ENCODE measurements around the gene HSD17B2. TPM values are rescaled to one million over a fixed set of nuclear protein-coding genes. Genes with fewer than 3 reads are reported as not detected.

The HSD17B2 gene
- total RNA-seq, 1 experiment from 2014 or later: 3.1 TPM

DNA sequence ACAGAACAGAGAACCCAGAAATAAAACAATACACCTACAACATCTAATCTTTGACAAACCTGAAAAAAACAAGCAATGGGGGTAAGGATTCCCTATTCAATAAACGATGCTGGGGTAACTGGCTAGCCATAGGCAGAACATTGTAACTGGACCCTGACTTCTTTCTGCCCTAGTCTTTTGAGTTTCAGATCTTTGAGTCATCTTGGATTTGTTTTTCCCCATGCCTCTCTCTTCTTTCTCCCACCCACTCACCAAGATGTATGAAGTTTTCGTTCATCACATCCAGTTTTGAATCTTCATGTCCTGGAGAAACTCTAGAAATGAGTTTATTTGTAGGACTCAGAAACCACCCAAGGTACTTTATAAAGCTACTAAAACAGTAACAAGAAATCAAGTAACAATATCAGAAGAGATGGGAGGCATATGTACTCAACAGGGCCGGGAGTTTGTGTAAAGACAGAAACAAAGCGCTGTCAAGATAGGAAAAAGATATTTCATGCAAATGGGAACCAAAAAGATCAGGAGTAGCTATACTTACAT lies 39.0 kb downstream of the HSD17B2 start:
- Histone ChIP-seq H3K36me3 (ENCODE audit: low read depth, low read length) (no peaks in the 10 kb centered on the region), H3K27me3 (ENCODE audit: low read length) (no peaks in the 10 kb centered on the region), H4K20me1 (ENCODE audit: low read length) (no peaks in the 10 kb centered on the region), H3K9me3 (ENCODE audit: low read length) (no peaks in the 10 kb centered on the region), H3K4me1 (ENCODE audit: insufficient read depth, low read length) (peaks cover 3% of the 10 kb centered on the region; the same call in 1 of the 2 replicates), H3K4me3 (ENCODE audit: low read length) (no peak overlapping the region), H3F3A (ENCODE audit: low read length, unreplicated experiment) (no peaks in the 10 kb centered on the region), H3K27ac (ENCODE audit: low read length) (no peak overlapping the region), H3K79me2 (ENCODE audit: low read length) (no peaks in the 10 kb centered on the region), H3K9ac (ENCODE audit: low read length) (no peak overlapping the region), H3K4me2 (ENCODE audit: low read length) (no peak overlapping the region), H2AFZ (ENCODE audit: low read length) (no peak overlapping the region), H3K9me2 (replicated peaks; ENCODE audit: low read length) (no peaks in the 10 kb centered on the region)
- ATAC-seq (no peak), DNase-seq (no peak)
- intact Hi-C loops (cut with micrococcal nuclease): no loop called here
- CTCF ChIA-PET: no interaction called here
- TF ChIP-seq EZH2phosphoT487 (IDR thresholded peaks at IDR 0.05; ENCODE audit: borderline replicate concordance, low read length): no peak
- TF ChIP-seq, protein P1, sequence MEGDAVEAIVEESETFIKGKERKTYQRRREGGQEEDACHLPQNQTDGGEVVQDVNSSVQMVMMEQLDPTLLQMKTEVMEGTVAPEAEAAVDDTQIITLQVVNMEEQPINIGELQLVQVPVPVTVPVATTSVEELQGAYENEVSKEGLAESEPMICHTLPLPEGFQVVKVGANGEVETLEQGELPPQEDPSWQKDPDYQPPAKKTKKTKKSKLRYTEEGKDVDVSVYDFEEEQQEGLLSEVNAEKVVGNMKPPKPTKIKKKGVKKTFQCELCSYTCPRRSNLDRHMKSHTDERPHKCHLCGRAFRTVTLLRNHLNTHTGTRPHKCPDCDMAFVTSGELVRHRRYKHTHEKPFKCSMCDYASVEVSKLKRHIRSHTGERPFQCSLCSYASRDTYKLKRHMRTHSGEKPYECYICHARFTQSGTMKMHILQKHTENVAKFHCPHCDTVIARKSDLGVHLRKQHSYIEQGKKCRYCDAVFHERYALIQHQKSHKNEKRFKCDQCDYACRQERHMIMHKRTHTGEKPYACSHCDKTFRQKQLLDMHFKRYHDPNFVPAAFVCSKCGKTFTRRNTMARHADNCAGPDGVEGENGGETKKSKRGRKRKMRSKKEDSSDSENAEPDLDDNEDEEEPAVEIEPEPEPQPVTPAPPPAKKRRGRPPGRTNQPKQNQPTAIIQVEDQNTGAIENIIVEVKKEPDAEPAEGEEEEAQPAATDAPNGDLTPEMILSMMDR (conservative IDR thresholded peaks at IDR 0.05; ENCODE audit: low read depth, low read length): no peak
- BruUV-seq (replicated peaks): no TSS peak
- POLR2A ChIA-PET (ENCODE audit: unreplicated experiment): no interaction called here

DNA sequence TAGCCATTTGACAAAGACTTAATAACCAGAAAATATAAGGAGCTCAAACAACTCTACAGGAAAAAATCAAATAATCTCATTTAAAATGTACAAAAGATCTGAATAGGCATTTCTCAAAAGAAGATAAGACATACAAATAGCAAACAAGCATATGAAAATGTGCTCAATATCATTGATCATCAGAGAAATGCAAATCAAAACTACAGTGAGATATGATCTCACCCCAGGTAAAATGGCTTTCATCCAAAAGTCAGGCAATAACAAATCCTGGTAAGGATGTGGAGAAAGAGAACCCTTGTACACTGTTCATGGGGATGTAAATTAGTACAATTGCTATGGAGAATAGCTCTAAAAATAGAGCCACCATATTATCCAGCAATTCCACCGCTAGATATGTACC lies 43.1 kb downstream of the HSD17B2 start:
- POLR2A ChIA-PET (ENCODE audit: unreplicated experiment): no interaction called here
- Histone ChIP-seq H3K4me1 (ENCODE audit: insufficient read depth, low read length) (peaks cover 8% of the 10 kb centered on the region; the same call in 1 of the 2 replicates), H3K9ac (ENCODE audit: low read length) (no peak overlapping the region), H2AFZ (ENCODE audit: low read length) (no peak overlapping the region), H3K9me2 (replicated peaks; ENCODE audit: low read length) (no peaks in the 10 kb centered on the region), H3K27me3 (ENCODE audit: low read length) (no peaks in the 10 kb centered on the region), H3K79me2 (ENCODE audit: low read length) (no peaks in the 10 kb centered on the region), H4K20me1 (ENCODE audit: low read length) (no peaks in the 10 kb centered on the region), H3K4me3 (ENCODE audit: low read length) (no peak overlapping the region), H3F3A (ENCODE audit: low read length, unreplicated experiment) (no peaks in the 10 kb centered on the region), H3K4me2 (ENCODE audit: low read length) (no peak overlapping the region), H3K36me3 (ENCODE audit: low read depth, low read length) (no peaks in the 10 kb centered on the region), H3K9me3 (ENCODE audit: low read length) (no peaks in the 10 kb centered on the region), H3K27ac (ENCODE audit: low read length) (no peak overlapping the region)
- no TSS peak for BruUV-seq (replicated peaks)
- ATAC-seq (no peak), DNase-seq (no peak)
- intact Hi-C loops (cut with micrococcal nuclease): no loop called here
- CTCF ChIA-PET: no interaction called here
- no peak for TF ChIP-seq EZH2 (IDR thresholded peaks at IDR 0.05; ENCODE audit: low read length, unreplicated experiment)
- TF ChIP-seq EZH2phosphoT487 (IDR thresholded peaks at IDR 0.05; ENCODE audit: borderline replicate concordance, low read length): no peak
- TF ChIP-seq, protein P1 (conservative IDR thresholded peaks at IDR 0.05; ENCODE audit: low read depth, low read length): no peak

DNA sequence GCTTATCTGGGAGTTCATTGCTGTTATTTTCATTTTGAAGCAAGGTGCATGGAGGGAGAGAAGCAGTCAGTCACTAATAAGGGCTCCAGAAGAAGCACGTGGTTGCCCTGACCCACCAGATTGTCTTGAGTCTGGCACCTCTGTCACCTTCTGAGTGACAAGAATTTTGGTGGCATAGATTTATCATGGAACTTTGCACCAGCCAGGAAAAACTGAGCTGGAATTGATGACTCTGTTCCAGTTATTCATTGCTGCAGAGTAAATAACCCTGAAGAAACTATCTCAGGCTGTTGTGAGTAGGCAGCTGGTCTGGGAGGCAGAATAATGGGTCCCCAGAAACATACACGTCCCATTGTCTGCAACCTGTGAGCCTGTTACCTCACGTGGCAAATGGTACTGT lies 44.8 kb downstream of the HSD17B2 start:
- no TSS peak for BruUV-seq (replicated peaks)
- no peak for ATAC-seq

More for the DNA sequence above, 44.8 kb downstream of the HSD17B2 start:
- Histone ChIP-seq H3K79me2 (ENCODE audit: low read length) (no peaks in the 10 kb centered on the region), H4K20me1 (ENCODE audit: low read length) (no peaks in the 10 kb centered on the region), H2AFZ (ENCODE audit: low read length) (no peak overlapping the region), H3F3A (ENCODE audit: low read length, unreplicated experiment) (no peaks in the 10 kb centered on the region), H3K9me2 (replicated peaks; ENCODE audit: low read length) (no peaks in the 10 kb centered on the region), H3K9me3 (ENCODE audit: low read length) (no peaks in the 10 kb centered on the region), H3K27ac (ENCODE audit: low read length) (no peak overlapping the region), H3K27me3 (ENCODE audit: low read length) (no peaks in the 10 kb centered on the region), H3K9ac (ENCODE audit: low read length) (no peak overlapping the region), H3K4me3 (ENCODE audit: low read length) (no peak overlapping the region), H3K36me3 (ENCODE audit: low read depth, low read length) (no peaks in the 10 kb centered on the region), H3K4me1 (ENCODE audit: insufficient read depth, low read length) (peaks cover 9% of the 10 kb centered on the region; the same call in 1 of the 2 replicates), H3K4me2 (ENCODE audit: low read length) (no peak overlapping the region)
- TF ChIP-seq, protein P1 (conservative IDR thresholded peaks at IDR 0.05; ENCODE audit: low read depth, low read length): no peak
- TF ChIP-seq EZH2phosphoT487 (IDR thresholded peaks at IDR 0.05; ENCODE audit: borderline replicate concordance, low read length) (no peak), EZH2 (IDR thresholded peaks at IDR 0.05; ENCODE audit: low read length, unreplicated experiment) (no peak)
- intact Hi-C loops (cut with micrococcal nuclease): no loop called here
- ChIA-PET CTCF (no interaction called here), POLR2A (ENCODE audit: unreplicated experiment) (no interaction called here)
- no peak for DNase-seq
